DOHH2 (cell line): ENCODE results near the gene GUCY1A2.

Experiments
- H3F3A ChIP-seq: fragments of 200-600 bp; sonication (generic), shearing (Covaris generic); 2 replicates; pipeline ENCODE4 v1.6.0; 2016; ENCODE audit warnings: antibody characterized with exemption, mild to moderate bottlenecking; ENCODE audit not compliant: control insufficient read depth, insufficient read depth
- H3K27ac ChIP-seq: fragments of 200-600 bp; sonication (generic); 2 replicates; pipeline ENCODE4 v1.5.1; 2014; ENCODE audit warnings: low read depth, mild to moderate bottlenecking, low read length, moderate library complexity
- H3K27me3 ChIP-seq: fragments of 200-600 bp; sonication (generic); 2 replicates; pipeline ENCODE4 v1.6.1; 2014; ENCODE audit warnings: mild to moderate bottlenecking, low read length, mixed read lengths; ENCODE audit not compliant: control insufficient read depth
- H3K36me3 ChIP-seq: fragments of 200-600 bp; sonication (generic); 2 replicates; pipeline ENCODE4 v1.6.1; 2014; ENCODE audit warnings: mild to moderate bottlenecking, low read length, moderate library complexity, mixed read lengths; ENCODE audit not compliant: control insufficient read depth
- H3K4me1 ChIP-seq: fragments of 200-600 bp; sonication (generic); 2 replicates; pipeline ENCODE4 v1.6.1; 2014; ENCODE audit warnings: mild to moderate bottlenecking, low read length, mixed read lengths; ENCODE audit not compliant: control insufficient read depth
- H3K4me2 ChIP-seq: fragments of 200-600 bp; sonication (generic); 2 replicates; pipeline ENCODE4 v1.6.0; 2014; ENCODE audit warnings: mild to moderate bottlenecking, low read length, moderate library complexity
- H3K4me3 ChIP-seq: fragments of 200-600 bp; sonication (generic); 2 replicates; pipeline ENCODE4 v1.5.1; 2014; ENCODE audit warnings: mild to moderate bottlenecking, low read length, mixed read lengths
- H3K79me2 ChIP-seq: fragments of 200-600 bp; sonication (generic); 2 replicates; pipeline ENCODE4 v1.6.1; 2014; ENCODE audit warnings: mild to moderate bottlenecking, low read length, mixed read lengths; ENCODE audit not compliant: control insufficient read depth
- H3K9me2 ChIP-seq: fragments of 200-600 bp; sonication (generic); replicated peaks from 2 replicates; pipeline ENCODE4 v1.6.1; 2014; ENCODE audit warnings: mild to moderate bottlenecking, low read length, mixed read lengths; ENCODE audit not compliant: control insufficient read depth
- H3K9me3 ChIP-seq: fragments of 200-600 bp; sonication (generic); 2 replicates; pipeline ENCODE4 v1.6.1; 2014; ENCODE audit warnings: antibody characterized with exemption, low read length, mixed read lengths; ENCODE audit not compliant: control insufficient read depth, insufficient read depth
- H4K20me1 ChIP-seq: fragments of 200-600 bp; sonication (generic); 2 replicates; pipeline ENCODE4 v1.6.0; 2014; ENCODE audit warnings: low read depth, mild to moderate bottlenecking, antibody characterized with exemption, low read length, moderate library complexity; ENCODE audit not compliant: control insufficient read depth, insufficient read depth
- CTCF ChIP-seq: fragments of 200-600 bp; sonication (generic); IDR thresholded peaks from one replicate; pipeline ENCODE4 v1.5.1; 2014; ENCODE audit warnings: antibody characterized with exemption, mild to moderate bottlenecking, low read depth, low read length; ENCODE audit not compliant: poor library complexity, severe bottlenecking
- EZH2phosphoT487 ChIP-seq: fragments of 200-600 bp; sonication (generic); IDR thresholded peaks from 2 replicates; pipeline ENCODE4 v1.6.1; 2017; ENCODE audit warnings: borderline replicate concordance, mild to moderate bottlenecking, antibody characterized with exemption, low read length, moderate library complexity, mixed read lengths

GUCY1A2 gene

GRCh38 chr11:106625566-106625965 lies 392.7 kb downstream of the GUCY1A2 start:
- no peak for TF ChIP-seq EZH2phosphoT487
- TF ChIP-seq CTCF: no peak
- no peaks in the 10 kb centered on the region for H3K36me3 ChIP-seq
- no peaks in the 10 kb centered on the region for H3K4me1 ChIP-seq
- no peaks in the 10 kb centered on the region for H4K20me1 ChIP-seq
- H3K9me3 ChIP-seq: no peaks in the 10 kb centered on the region
- H3F3A ChIP-seq: no peaks in the 10 kb centered on the region
- H3K9me2 ChIP-seq: no peaks in the 10 kb centered on the region
- H3K4me3 ChIP-seq: no peak overlapping the region
- no peak overlapping the region for H3K27ac ChIP-seq
- H3K4me2 ChIP-seq: no peak overlapping the region
- no peaks in the 10 kb centered on the region for H3K27me3 ChIP-seq
- no peaks in the 10 kb centered on the region for H3K79me2 ChIP-seq

DNA sequence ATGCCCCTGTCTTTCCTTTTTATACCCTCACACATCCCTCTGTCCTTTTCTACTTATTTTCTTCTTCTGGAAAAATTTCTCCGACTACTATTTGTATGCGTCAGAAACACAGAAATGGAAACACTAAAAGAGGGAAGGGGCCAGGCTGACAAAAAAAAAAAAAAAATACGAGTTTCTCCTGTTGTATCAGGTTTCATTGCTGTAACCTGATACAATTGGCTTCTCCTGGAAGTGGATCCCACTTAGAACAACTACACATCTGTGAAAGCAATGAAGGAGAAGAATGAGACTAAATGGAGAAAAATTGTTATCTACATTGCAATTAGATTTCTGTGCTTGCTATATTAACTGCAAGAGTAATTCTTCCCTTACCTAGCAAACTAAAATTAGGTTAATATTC lies 393.9 kb downstream of the GUCY1A2 start:
- Histone ChIP-seq H3K4me1 (no peaks in the 10 kb centered on the region), H3K9me2 (no peaks in the 10 kb centered on the region), H3K27me3 (no peaks in the 10 kb centered on the region), H3K79me2 (no peaks in the 10 kb centered on the region), H3K4me2 (no peak overlapping the region), H3K9me3 (no peaks in the 10 kb centered on the region), H4K20me1 (no peaks in the 10 kb centered on the region), H3F3A (no peaks in the 10 kb centered on the region), H3K36me3 (no peaks in the 10 kb centered on the region), H3K4me3 (no peak overlapping the region), H3K27ac (no peak overlapping the region)
- TF ChIP-seq EZH2phosphoT487: no peak
- TF ChIP-seq CTCF: no peak
